22Rv1 (cell line): Measurements from ENCODE around the gene CAPN3.

Experiments used
- H3K27ac ChIP-seq: fragments of 450-650 bp; 2 replicates; pipeline ENCODE4 v1.5.1; 2017
- ZFX ChIP-seq: fragments of 450-650 bp; IDR thresholded peaks from 2 replicates; pipeline ENCODE4 v1.6.1; 2017; ENCODE audit warnings: antibody characterized with exemption, borderline replicate concordance
- TF ChIP-seq, protein P1 (sequence below): fragments of 450-650 bp; IDR thresholded peaks from 2 replicates; pipeline ENCODE4 v1.5.1; 2017; ENCODE audit warnings: mild to moderate bottlenecking

The CAPN3 gene

GRCh38 chr15:42364529-42364928 is 5.2 kb downstream of the CAPN3 start:
- no peak overlapping the region for H3K27ac ChIP-seq
- TF ChIP-seq, protein P1, sequence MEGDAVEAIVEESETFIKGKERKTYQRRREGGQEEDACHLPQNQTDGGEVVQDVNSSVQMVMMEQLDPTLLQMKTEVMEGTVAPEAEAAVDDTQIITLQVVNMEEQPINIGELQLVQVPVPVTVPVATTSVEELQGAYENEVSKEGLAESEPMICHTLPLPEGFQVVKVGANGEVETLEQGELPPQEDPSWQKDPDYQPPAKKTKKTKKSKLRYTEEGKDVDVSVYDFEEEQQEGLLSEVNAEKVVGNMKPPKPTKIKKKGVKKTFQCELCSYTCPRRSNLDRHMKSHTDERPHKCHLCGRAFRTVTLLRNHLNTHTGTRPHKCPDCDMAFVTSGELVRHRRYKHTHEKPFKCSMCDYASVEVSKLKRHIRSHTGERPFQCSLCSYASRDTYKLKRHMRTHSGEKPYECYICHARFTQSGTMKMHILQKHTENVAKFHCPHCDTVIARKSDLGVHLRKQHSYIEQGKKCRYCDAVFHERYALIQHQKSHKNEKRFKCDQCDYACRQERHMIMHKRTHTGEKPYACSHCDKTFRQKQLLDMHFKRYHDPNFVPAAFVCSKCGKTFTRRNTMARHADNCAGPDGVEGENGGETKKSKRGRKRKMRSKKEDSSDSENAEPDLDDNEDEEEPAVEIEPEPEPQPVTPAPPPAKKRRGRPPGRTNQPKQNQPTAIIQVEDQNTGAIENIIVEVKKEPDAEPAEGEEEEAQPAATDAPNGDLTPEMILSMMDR = no peak
- TF ChIP-seq ZFX = no peak

GRCh38 chr15:42365921-42366550 is 6.7 kb downstream of the CAPN3 start:
- TF ChIP-seq ZFX = no peak
- TF ChIP-seq, protein P1 = no peak
- no peak overlapping the region for H3K27ac ChIP-seq

DNA sequence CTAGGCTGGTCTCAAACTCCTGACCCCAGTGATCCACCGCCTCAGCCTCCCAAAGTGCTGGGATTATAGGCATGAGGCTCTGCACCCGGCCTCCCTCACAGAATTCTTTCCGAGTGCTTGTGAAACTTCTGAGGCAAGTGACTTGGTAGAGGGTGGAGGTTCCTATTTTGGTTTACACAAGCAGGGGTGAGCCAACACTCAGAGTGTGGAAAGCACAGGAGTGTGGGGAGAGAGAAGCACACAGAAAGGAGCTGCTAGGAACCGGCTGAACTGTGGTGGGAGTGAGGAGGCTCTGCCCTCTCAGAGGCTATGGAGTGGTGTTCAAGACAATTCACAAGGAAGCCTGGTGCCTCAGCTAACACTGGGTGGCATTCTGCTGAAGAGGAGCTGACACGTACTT is 7.7 kb downstream of the CAPN3 start:
- H3K27ac ChIP-seq = no peak overlapping the region
- TF ChIP-seq, protein P1 = no peak
- no peak for TF ChIP-seq ZFX

GRCh38 chr15:42368096-42368495 is 8.8 kb downstream of the CAPN3 start:
- TF ChIP-seq ZFX = no peak
- TF ChIP-seq, protein P1 = no peak
- no peak overlapping the region for H3K27ac ChIP-seq

DNA sequence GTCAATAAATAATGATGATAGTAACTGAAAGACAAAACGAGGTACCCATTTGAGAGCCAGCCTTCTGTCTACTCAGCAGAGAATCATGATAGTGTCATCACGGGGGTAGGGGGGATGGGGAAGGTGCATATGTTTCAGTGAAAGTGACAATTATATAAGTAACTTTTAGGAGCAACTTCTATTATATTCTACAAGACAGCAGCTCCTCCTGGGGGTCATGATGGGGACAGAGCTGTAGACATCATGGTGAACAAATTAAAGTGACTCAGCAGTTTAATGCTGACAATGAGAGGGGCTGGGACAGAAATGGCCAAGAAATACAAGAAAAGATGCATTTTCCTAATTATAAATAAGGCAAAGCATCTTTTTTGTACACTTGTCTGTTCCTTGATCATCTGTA is 11.8 kb downstream of the CAPN3 start:
- no peak overlapping the region for H3K27ac ChIP-seq
- no peak for TF ChIP-seq ZFX
- TF ChIP-seq, protein P1 = peak; percentile 23; the same call in 1 of the 2 replicates

DNA sequence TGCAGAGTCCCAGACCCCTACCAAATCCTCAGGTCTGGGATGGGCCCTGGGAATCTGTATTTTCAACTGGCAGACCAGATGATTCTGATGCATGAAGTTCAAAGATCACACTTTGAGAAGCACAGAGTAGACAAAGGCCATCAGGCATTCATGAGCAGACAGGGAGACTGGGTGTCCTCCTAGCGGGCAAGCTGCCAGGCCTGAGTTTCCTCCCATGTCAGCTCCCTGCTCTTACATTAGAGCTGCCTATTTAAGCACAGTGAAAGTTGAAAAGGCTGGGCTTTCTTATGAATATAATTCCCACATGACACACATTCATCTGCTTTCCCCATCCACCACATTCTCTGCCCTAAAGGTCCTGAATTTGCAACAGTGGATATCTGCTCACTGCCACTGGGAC is 14.0 kb downstream of the CAPN3 start:
- H3K27ac ChIP-seq = no peak overlapping the region
- TF ChIP-seq ZFX = no peak
- TF ChIP-seq, protein P1 = no peak

GRCh38 chr15:42373936-42374335 is 14.6 kb downstream of the CAPN3 start:
- no peak overlapping the region for H3K27ac ChIP-seq
- no peak for TF ChIP-seq ZFX
- TF ChIP-seq, protein P1 = no peak
